Loucy (cell line): ENCODE results near the gene WNT11.

Experiments
- EZH2phosphoT487 ChIP-seq: fragments of 200-600 bp; IDR thresholded peaks from 2 replicates; pipeline ENCODE4 v1.6.1; 2018; ENCODE audit warnings: antibody characterized with exemption, mild to moderate bottlenecking, moderate library complexity, borderline replicate concordance
- TF ChIP-seq, protein P1 (sequence below): fragments of 200-600 bp; sonication (generic); conservative IDR thresholded peaks from 2 replicates; pipeline ENCODE4 v1.5.1; 2014; ENCODE audit warnings: mild to moderate bottlenecking, antibody characterized with exemption, low read length

DNA sequence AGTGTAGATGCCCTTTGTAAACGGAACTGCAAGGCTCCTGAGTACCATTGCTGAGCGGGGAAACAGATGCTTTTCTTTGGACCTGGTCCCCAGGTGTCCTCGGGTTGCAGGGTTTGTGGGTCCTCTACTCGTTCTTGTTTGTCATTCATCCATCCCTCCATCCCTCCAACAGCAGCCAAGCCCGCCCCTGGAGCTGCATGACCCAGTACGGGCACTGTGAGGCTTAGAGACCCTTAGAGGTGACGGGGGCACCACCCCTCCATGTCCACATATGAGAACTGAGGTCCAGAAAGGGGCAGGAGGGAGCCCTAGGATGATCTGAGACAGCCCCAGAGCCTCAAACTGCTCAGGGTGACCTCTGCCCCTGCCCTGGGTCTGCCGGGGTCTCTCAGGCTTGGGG is 45.4 kb downstream of the WNT11 start:
- TF ChIP-seq, protein P1, sequence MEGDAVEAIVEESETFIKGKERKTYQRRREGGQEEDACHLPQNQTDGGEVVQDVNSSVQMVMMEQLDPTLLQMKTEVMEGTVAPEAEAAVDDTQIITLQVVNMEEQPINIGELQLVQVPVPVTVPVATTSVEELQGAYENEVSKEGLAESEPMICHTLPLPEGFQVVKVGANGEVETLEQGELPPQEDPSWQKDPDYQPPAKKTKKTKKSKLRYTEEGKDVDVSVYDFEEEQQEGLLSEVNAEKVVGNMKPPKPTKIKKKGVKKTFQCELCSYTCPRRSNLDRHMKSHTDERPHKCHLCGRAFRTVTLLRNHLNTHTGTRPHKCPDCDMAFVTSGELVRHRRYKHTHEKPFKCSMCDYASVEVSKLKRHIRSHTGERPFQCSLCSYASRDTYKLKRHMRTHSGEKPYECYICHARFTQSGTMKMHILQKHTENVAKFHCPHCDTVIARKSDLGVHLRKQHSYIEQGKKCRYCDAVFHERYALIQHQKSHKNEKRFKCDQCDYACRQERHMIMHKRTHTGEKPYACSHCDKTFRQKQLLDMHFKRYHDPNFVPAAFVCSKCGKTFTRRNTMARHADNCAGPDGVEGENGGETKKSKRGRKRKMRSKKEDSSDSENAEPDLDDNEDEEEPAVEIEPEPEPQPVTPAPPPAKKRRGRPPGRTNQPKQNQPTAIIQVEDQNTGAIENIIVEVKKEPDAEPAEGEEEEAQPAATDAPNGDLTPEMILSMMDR: no peak
- TF ChIP-seq EZH2phosphoT487: no peak
